PFSK-1 (cell line): Measurements from ENCODE around the gene TMEM39B.

Experiments
- POLR2AphosphoS5 ChIP-seq: IDR thresholded peaks from 2 replicates; pipeline ENCODE4 v1.6.1; 2012; ENCODE audit warnings: low read depth, mild to moderate bottlenecking, control low read depth, low read length, moderate library complexity
- SIN3A ChIP-seq: IDR thresholded peaks from 2 replicates; pipeline ENCODE4 v1.6.1; 2012; ENCODE audit warnings: mild to moderate bottlenecking, low read length, moderate library complexity, borderline replicate concordance; ENCODE audit not compliant: insufficient read depth
- TF ChIP-seq, protein P1 (sequence below), 2 experiments: IDR thresholded peaks; 2 replicates each; pipeline versions ENCODE4 v1.6.1 to v1.8.0; 2011 to 2012; ENCODE audit warnings: low read depth in 2 of 2, low read length in 2 of 2, control low read depth in 1 of 2, inconsistent platforms in 1 of 2, mild to moderate bottlenecking in 1 of 2, moderate library complexity in 1 of 2; ENCODE audit not compliant: insufficient read depth in 1 of 2

DNA sequence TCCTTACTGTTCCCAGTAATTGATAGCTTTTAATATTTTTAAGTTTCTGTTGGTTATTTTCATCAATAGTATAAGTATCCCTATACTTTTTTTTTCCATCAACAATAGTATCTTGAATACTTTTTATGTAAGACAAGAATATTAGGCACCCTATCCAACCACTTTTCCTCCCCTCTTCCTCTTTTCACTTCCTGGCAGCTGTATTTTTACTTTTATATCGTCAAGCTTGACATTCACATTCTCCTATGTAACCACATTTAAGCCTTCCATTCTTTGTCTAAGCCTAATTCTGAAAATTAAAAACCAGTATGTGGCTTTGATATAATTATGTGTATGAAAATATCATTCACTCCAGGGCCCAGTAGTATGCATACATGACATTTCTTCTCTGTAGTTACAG is 9.3 kb downstream of the TMEM39B start:
- TF ChIP-seq, protein P1, sequence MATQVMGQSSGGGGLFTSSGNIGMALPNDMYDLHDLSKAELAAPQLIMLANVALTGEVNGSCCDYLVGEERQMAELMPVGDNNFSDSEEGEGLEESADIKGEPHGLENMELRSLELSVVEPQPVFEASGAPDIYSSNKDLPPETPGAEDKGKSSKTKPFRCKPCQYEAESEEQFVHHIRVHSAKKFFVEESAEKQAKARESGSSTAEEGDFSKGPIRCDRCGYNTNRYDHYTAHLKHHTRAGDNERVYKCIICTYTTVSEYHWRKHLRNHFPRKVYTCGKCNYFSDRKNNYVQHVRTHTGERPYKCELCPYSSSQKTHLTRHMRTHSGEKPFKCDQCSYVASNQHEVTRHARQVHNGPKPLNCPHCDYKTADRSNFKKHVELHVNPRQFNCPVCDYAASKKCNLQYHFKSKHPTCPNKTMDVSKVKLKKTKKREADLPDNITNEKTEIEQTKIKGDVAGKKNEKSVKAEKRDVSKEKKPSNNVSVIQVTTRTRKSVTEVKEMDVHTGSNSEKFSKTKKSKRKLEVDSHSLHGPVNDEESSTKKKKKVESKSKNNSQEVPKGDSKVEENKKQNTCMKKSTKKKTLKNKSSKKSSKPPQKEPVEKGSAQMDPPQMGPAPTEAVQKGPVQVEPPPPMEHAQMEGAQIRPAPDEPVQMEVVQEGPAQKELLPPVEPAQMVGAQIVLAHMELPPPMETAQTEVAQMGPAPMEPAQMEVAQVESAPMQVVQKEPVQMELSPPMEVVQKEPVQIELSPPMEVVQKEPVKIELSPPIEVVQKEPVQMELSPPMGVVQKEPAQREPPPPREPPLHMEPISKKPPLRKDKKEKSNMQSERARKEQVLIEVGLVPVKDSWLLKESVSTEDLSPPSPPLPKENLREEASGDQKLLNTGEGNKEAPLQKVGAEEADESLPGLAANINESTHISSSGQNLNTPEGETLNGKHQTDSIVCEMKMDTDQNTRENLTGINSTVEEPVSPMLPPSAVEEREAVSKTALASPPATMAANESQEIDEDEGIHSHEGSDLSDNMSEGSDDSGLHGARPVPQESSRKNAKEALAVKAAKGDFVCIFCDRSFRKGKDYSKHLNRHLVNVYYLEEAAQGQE (IDR thresholded peaks at IDR 0.05; ENCODE audit: insufficient read depth in 1 of 2, low read depth in 2 of 2, low read length in 2 of 2), result no peak
- TF ChIP-seq POLR2AphosphoS5 (no peak), SIN3A (no peak)
